Lower leg skin (tissue), 3 donors: ENCODE data around the gene GEMIN7.

Experiments used
- POLR2A ChIP-seq, 2 donors: fragments of 450-650 bp; IDR thresholded peaks; one replicate each; pipeline ENCODE4 v1.6.1; 2016 to 2017; ENCODE audit warnings: antibody characterized with exemption in 2 of 2, mild to moderate bottlenecking in 1 of 2, moderate library complexity in 1 of 2
- TF ChIP-seq, protein P1 (sequence below), 3 donors: fragments of 450-650 bp; IDR thresholded peaks; one replicate each; pipeline ENCODE4 v1.5.1; 2016; ENCODE audit warnings: antibody characterized with exemption in 3 of 3, mild to moderate bottlenecking in 3 of 3, moderate library complexity in 2 of 3

DNA sequence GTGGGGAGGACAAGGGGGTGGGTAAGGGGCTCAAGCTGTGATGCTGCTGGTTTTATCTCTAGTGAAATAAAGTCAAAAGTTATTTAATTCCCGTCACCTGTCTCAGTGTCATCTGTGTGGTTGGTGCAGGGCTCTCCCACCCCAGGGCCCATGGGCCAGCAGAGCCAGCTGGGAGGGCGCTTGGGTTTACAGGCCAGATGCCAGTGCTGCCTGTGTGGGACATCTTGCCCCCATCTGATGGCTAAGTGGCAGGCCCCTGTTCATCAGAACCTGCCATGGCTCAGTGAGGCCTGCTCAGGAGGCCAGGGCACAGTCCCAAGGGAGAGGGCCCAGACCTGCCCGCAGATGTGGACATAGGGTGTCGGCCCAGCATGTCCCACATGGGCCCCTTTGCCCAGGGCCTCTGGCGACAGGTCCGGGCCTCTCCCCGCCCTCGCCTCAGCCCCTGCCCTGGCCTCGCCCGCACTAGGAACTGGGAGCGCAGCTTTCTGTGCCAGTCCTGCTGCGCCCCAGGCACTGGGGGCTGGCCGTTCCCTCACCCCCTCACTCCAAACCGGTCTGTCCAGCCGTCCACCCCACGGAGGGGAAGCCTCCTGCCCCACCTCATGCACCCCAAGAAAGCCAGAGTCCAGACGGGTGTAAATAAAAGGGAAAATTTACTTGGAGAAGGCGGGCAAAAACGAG lies 8.1 kb upstream of the GEMIN7 start:
- TF ChIP-seq, protein P1, sequence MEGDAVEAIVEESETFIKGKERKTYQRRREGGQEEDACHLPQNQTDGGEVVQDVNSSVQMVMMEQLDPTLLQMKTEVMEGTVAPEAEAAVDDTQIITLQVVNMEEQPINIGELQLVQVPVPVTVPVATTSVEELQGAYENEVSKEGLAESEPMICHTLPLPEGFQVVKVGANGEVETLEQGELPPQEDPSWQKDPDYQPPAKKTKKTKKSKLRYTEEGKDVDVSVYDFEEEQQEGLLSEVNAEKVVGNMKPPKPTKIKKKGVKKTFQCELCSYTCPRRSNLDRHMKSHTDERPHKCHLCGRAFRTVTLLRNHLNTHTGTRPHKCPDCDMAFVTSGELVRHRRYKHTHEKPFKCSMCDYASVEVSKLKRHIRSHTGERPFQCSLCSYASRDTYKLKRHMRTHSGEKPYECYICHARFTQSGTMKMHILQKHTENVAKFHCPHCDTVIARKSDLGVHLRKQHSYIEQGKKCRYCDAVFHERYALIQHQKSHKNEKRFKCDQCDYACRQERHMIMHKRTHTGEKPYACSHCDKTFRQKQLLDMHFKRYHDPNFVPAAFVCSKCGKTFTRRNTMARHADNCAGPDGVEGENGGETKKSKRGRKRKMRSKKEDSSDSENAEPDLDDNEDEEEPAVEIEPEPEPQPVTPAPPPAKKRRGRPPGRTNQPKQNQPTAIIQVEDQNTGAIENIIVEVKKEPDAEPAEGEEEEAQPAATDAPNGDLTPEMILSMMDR (IDR thresholded peaks at IDR 0.05), result no peak
- no peak for TF ChIP-seq POLR2A (IDR thresholded peaks at IDR 0.05)
